ENCODE results near the gene CABLES1. TPM values are rescaled to one million over a fixed set of nuclear protein-coding genes. Genes with fewer than 3 reads are reported as not detected.
A peak's percentile ranks its signal among the peaks of the same experiment; 100 is the strongest.

The CABLES1 gene
- total RNA-seq, 8 experiments from 2014 or later = 0.56 to 4.6 (median 2.4) TPM

DNA sequence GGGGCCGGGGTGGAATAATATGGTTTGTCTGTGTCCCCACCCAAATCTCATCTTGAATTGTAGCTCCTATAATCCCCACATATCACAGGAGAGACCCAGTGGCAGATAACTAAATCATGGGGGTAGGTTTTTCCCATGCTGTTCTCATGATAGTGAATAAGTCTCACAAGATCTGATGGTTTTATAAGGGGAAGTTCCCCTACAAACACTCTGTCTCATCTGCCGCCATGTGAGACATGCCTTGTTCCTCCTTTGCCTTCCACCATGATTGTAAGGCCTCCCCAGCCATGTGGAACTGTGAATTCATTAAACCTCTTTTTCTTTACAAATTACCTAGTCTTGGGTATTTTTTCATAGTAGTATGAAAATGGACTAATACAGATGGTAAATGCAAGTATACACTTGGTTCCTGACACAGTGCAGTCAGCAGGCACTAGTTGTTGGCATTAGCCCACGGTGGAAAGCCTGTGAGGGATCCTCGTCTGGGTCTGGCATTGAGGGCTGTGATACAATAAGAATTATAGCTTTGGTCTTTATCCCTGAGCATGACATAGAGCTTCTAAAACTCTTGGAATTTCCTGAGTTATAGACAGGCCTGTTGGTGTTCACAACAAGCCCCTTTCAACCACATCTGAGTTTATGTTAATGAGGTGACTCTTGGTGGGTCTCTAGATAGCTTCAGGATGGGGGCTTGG is 135.8 kb downstream of the CABLES1 start:
- H3K4me1 ChIP-seq (replicated peaks in 1 of 2) = no peaks in the 10 kb centered on the region
- no peak for ATAC-seq (replicated peaks in 6 of 8)
- no peak overlapping the region for H3K27ac ChIP-seq
- 20 to 100% (median 100%) methylated on average over 1 to 4 of the region's 4 CpGs; no CpG with 5 or more reads in 3 of the 10 experiments for WGBS, 10 experiments
- in situ Hi-C loops (cut with MboI; ENCODE audit: low pct_unique_long_range_greater_than_20kb in 2 of 9, low sequenced_read_pairs in 9 of 9, unreplicated experiment in 9 of 9) = no loop called here
- H3K4me3 ChIP-seq = no peak overlapping the region

DNA sequence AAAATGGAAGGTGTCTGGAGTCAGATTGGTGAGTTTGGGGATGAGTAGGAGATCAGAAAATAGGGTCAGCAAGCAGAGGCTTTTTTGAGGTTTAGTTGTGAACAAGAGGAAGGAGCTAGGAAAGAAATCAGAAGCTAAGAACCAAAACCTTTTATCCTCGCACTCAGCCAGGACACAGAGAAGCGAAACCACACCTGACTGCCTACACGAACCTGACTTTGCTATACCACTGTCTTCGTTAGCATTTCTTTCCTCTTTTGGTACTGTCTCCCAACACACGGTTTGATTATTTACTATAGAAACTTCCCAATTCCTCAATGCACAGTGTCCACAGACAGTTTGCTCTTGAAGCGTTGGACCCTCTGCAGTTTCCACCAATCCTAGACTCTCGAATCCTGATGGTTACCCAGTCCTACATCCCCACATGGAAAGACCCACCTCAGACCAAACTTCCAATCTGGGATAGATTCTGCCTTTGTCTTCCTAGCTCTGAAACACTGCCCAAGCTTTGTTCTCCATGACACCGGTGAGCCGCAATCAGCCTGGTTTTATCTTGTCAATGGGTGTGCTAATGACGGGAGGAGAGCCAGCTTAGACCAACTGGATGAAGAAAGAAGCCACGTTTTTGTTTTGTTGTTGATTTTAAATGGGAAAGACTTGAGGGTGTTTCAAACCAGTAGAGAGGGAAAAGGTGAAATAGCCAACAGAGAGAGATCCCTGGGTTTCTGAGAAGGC is 137.4 kb downstream of the CABLES1 start:
- WGBS, 10 experiments = 66 to 87% (median 77%) methylated on average over 3 to 11 of the region's 11 CpGs
- in situ Hi-C loops (cut with MboI; ENCODE audit: low pct_unique_long_range_greater_than_20kb in 2 of 9, low sequenced_read_pairs in 9 of 9, unreplicated experiment in 9 of 9) = no loop called here
- Histone ChIP-seq H3K27ac (no peak overlapping the region), H3K4me3 (no peak overlapping the region), H3K4me1 (replicated peaks in 1 of 2) (no peaks in the 10 kb centered on the region)
- ATAC-seq (replicated peaks in 6 of 8) = no peak

DNA sequence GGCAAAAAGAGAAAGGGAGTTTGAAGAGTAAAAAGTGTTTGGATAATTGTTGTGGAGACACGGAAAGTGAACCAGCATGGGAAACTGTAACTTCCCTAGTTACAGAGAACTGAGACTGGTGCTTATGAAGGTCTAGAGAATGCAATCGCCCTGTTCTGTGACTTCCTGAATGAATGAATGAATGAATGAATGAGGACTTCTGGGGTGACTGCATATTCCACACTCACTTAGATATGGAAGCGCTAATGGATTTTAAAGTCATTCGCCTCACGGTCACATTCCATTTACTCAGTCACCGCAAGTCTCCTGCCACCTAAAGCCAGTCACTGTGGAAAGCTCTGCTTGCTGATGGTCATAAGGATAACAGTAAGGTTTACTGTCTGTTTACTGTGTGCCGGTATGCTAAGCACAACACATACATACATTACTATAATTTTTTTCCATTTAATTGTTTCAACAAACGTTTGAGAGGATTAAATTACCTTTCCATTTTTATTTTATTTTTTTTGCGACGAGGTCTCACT is 138.2 kb downstream of the CABLES1 start:
- 67 to 95% (median 86%) methylated on average over 1 to 10 of the region's 10 CpGs for WGBS, 10 experiments
- Histone ChIP-seq H3K4me3 (no peak overlapping the region), H3K27ac (no peak overlapping the region), H3K4me1 (replicated peaks in 1 of 2) (no peaks in the 10 kb centered on the region)
- ATAC-seq (replicated peaks in 6 of 8) = no peak
- in situ Hi-C loops (cut with MboI; ENCODE audit: low pct_unique_long_range_greater_than_20kb in 2 of 9, low sequenced_read_pairs in 9 of 9, unreplicated experiment in 9 of 9) = no loop called here

DNA sequence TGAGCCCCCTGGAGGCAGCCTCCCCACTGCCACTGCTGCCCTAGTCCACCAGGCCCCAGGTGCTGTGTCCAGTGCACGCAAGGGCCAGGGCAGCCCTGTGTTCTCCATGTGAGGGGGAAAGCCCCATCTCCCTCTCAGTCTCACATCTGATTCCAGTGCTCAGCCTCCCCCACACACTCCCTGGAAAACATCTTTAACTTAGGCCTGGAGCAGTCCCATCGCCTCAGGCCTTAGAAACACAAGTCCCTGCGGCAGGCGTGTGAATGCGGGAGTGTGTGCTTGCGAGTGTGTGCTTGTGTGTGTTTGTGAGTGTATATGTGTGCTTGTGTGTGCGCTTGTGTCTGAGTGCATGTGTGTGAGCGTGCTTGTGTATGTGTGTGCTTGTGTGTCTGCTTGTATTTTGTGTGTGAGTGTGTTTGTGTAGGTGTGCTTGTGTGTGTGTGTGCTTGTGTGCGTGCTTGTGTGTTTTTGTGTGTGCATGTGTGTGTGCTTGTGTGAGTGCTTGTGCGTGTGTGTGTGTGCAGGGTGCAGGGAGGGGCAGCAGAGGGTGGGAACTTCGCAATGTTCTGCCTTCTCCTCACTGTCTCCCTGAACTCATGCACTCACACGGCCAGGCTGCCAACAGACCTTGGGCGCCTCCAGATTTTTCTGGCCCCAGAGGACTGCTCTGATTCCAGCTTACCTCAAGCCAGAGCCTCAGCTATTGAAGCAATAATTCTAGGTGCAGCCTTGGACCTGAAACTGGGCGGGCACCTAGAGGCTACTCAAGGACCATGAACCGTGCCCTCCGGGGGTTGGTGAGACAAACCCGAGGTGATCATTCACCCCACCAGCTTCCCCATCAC is 139.6 kb downstream of the CABLES1 start:
- in situ Hi-C loops (cut with MboI; ENCODE audit: low pct_unique_long_range_greater_than_20kb in 2 of 9, low sequenced_read_pairs in 9 of 9, unreplicated experiment in 9 of 9) = no loop called here
- no peak for ATAC-seq (replicated peaks in 6 of 8)
- Histone ChIP-seq H3K4me3 (no peak overlapping the region), H3K27ac (no peak overlapping the region), H3K4me1 (replicated peaks in 1 of 2) (no peaks in the 10 kb centered on the region)
- 80 to 100% (median 90%) methylated on average over 1 to 4 of the region's 17 CpGs; no CpG with 5 or more reads in 6 of the 10 experiments for WGBS, 10 experiments

DNA sequence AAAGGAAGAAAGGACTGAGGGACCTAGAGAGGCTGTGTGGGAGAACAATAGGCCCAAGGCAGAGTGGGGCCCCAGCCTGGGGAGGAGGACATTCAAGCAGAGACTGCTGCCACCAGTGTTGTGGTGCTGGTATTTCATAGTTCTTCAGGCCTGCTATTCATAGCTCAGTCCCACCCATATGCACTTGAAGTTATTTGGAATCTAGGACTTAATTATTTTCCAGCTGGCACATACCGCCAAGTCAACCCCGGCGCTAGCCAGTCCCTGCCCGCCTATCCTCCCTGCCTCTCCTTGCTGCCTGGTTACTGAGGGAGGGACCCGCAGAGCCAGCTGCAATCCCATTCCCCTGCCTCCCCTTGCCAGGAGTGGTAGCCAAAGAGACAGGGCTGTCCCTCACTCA is 141.2 kb downstream of the CABLES1 start:
- Histone ChIP-seq H3K4me1 (replicated peaks in 1 of 2) (no peaks in the 10 kb centered on the region), H3K4me3 (no peak overlapping the region), H3K27ac (no peak overlapping the region)
- 0 to 100% (median 26%) methylated on average over 1 to 4 of the region's 5 CpGs; no CpG with 5 or more reads in 6 of the 10 experiments for WGBS, 10 experiments
- ATAC-seq (replicated peaks in 6 of 8) = peak in 7 of 8 experiments; percentile 41 to 92 (median 68)
- in situ Hi-C loops (cut with MboI; ENCODE audit: low pct_unique_long_range_greater_than_20kb in 2 of 9, low sequenced_read_pairs in 9 of 9, unreplicated experiment in 9 of 9) = no loop called here

DNA sequence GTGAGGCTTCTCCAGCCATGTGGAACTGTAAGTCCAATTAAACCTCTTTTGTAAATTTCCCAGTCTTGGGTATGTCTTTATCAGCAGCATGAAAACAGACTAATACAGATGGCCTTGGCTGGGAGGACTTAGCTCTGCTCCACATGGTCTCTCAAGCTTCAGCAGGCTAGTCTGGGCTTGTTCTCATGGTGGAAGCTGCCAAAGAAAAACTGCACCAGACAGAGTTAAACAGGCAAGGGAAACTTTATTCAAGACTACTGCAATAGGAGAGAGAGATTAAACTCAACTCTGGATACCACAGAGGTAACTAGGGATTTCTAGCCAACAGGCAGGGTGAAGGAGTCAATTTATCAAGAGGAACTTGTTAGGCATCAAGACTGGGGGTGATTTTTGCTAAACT is 142.1 kb downstream of the CABLES1 start:
- H3K4me1 ChIP-seq (replicated peaks in 1 of 2) = peaks cover 0 to 3% of the 10 kb centered on the region in 2 donors
- in situ Hi-C loops (cut with MboI; ENCODE audit: low pct_unique_long_range_greater_than_20kb in 2 of 9, low sequenced_read_pairs in 9 of 9, unreplicated experiment in 9 of 9) = no loop called here
- H3K4me3 ChIP-seq = no peak overlapping the region
- no peak overlapping the region for H3K27ac ChIP-seq
- peak in 1 of 8 experiments; percentile 18 for ATAC-seq (replicated peaks in 6 of 8)

DNA sequence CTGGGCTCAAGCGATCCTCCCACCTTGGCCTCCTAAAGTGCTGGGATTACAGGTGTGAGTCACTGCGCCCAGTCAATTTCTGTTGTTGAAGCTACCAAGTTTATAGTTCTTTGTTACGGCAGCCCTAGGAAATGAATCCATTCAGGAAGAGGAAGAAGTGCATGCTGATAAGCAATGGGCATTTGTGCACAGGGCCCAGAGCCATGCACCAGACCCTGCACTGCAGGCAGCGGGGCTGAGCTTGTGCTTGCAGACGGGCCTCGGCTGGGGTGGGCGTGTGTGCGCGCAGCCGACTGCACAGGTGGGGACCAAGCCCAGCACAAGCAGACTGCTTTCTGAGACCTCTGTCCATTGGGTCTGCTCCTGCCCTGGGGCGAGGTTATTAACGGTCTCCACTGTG is 144.6 kb downstream of the CABLES1 start:
- no peak for ATAC-seq (replicated peaks in 6 of 8)
- Histone ChIP-seq H3K4me3 (no peak overlapping the region), H3K4me1 (replicated peaks in 1 of 2) (peaks cover 3 to 4% of the 10 kb centered on the region in 2 donors), H3K27ac (no peak overlapping the region)
- 83 to 100% (median 100%) methylated on average over 1 to 3 of the region's 12 CpGs; no CpG with 5 or more reads in 6 of the 10 experiments for WGBS, 10 experiments
- in situ Hi-C loops (cut with MboI; ENCODE audit: low pct_unique_long_range_greater_than_20kb in 2 of 9, low sequenced_read_pairs in 9 of 9, unreplicated experiment in 9 of 9) = no loop called here

DNA sequence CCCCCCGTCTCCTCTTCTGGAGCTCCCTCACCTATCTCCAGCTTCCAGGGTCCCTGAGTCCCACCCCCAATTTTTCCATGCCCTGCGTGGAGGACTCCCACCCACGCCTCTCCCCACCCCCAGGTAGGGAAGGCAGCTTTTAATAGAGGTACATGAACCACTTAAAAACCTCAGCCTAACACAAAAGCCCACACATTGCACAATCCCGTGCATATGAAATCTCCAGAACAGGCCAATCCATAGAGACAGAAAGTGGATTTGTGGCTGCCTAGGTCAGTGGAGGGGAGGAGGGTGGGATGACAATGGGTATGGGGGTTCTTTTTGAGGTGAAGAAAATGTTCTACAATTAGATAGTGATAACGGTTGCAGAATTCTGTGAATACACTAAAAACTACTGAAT is 145.6 kb downstream of the CABLES1 start:
- WGBS, 10 experiments = 80 to 100% (median 100%) methylated on average over 1 of the region's 5 CpGs; no CpG with 5 or more reads in 4 of the 10 experiments
- H3K4me1 ChIP-seq (replicated peaks in 1 of 2) = peaks cover 3 to 4% of the 10 kb centered on the region in 2 donors
- H3K4me3 ChIP-seq = no peak overlapping the region
- ATAC-seq (replicated peaks in 6 of 8) = no peak
- no peak overlapping the region for H3K27ac ChIP-seq
- in situ Hi-C loops (cut with MboI; ENCODE audit: low pct_unique_long_range_greater_than_20kb in 2 of 9, low sequenced_read_pairs in 9 of 9, unreplicated experiment in 9 of 9) = no loop called here

DNA sequence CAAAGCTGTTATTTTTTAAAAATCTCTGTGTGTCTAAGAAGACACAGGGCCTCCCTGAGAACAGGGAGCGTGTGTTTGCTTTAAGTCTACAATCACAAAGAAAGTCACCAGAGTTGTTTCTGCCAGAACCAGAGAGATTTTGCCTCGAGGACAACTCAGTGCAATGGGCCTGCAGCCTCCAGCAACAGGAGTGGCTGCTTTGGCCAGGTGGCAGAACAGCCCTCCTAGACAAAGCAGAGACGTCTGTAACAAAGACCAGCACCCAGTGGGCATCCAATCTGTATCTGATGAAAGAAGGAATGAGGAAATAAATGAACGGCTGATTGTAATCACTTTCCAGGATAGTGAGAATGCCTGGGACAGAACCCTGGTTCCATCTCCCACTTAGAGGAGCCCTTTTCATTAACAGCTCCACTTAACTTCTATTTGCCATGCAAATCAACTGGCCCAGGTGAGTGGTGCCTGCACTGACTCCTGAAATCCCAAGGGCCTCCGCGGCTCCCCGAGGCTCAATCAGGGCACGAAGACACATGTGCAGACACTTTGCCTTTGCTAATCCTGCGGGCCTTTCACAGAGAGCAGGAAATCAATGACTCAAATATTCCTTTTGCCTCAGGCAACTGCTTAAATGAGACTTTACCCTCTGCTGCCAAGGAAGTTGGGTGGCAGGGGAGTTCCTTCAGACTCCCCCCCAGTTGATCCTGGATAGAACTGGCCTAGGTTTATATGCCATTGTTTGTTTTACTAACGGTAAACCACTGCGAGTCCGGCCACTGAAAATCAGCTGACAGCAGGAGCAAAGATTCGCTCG is 146.5 kb downstream of the CABLES1 start:
- Histone ChIP-seq H3K4me1 (replicated peaks in 1 of 2) (peaks cover 3 to 4% of the 10 kb centered on the region in 2 donors), H3K4me3 (no peak overlapping the region), H3K27ac (no peak overlapping the region)
- 0 to 94% (median 73%) methylated on average over 1 to 7 of the region's 14 CpGs; no CpG with 5 or more reads in 4 of the 10 experiments for WGBS, 10 experiments
- in situ Hi-C loops (cut with MboI; ENCODE audit: low pct_unique_long_range_greater_than_20kb in 2 of 9, low sequenced_read_pairs in 9 of 9, unreplicated experiment in 9 of 9) = no loop called here
- peak in 2 of 8 experiments; percentile 62 to 89 for ATAC-seq (replicated peaks in 6 of 8)

DNA sequence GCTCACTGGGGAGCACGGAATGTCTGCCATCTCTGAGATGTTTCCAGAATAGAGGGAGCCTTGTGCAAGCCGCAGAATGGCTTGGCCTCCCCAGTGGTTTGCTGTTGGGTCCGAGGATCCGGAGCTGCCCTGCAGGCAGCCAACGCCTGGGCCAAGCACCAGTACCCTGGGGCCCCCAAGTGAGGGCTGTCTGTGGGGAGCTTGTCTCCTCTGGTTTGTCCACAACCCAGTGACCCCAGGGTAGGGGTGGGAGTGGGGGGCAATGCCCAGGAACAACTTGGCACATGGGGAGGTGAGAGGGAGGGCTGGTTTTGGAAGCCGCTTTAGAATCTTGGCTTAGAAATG is 147.1 kb downstream of the CABLES1 start:
- no peak overlapping the region for H3K27ac ChIP-seq
- no peak overlapping the region for H3K4me3 ChIP-seq
- in situ Hi-C loops (cut with MboI; ENCODE audit: low pct_unique_long_range_greater_than_20kb in 2 of 9, low sequenced_read_pairs in 9 of 9, unreplicated experiment in 9 of 9) = no loop called here
- peaks cover 3 to 4% of the 10 kb centered on the region in 2 donors for H3K4me1 ChIP-seq (replicated peaks in 1 of 2)
- 0 to 100% (median 86%) methylated on average over 1 of the region's 6 CpGs; no CpG with 5 or more reads in 7 of the 10 experiments for WGBS, 10 experiments
- ATAC-seq (replicated peaks in 6 of 8) = no peak

DNA sequence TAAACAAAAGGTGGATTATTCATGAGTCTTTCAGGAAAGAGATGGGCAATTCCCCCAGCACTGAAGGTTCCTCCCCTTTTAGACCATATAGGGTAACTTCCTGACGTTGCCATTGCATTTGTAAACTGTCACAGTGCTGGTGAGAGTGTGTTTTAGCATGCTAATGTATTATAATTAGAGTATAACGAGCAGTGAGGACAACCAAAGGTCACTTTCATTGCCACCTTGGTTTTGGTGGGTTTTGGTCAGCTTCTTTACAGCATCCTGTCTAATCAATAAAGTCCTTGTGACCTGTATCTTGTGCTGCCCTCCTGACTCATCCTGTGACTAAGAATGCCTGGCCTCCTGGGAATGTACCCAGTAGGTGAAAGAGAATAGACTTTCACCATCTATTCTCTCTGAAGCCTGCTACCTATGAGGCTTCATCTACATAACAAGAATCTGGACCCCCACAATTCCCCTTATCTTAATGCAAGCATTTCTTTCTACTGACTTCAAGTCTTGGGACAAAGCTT is 148.7 kb downstream of the CABLES1 start:
- Histone ChIP-seq H3K27ac (no peak overlapping the region), H3K4me3 (no peak overlapping the region), H3K4me1 (replicated peaks in 1 of 2) (peaks cover 3 to 4% of the 10 kb centered on the region in 2 donors)
- in situ Hi-C loops (cut with MboI; ENCODE audit: low pct_unique_long_range_greater_than_20kb in 2 of 9, low sequenced_read_pairs in 9 of 9, unreplicated experiment in 9 of 9) = no loop called here
- peak in 7 of 8 experiments; percentile 47 to 72 (median 67) for ATAC-seq (replicated peaks in 6 of 8)
- WGBS, 10 experiments = 0 to 57% (median 15%) methylated on average over 1 to 2 of the region's 2 CpGs; no CpG with 5 or more reads in 2 of the 10 experiments

DNA sequence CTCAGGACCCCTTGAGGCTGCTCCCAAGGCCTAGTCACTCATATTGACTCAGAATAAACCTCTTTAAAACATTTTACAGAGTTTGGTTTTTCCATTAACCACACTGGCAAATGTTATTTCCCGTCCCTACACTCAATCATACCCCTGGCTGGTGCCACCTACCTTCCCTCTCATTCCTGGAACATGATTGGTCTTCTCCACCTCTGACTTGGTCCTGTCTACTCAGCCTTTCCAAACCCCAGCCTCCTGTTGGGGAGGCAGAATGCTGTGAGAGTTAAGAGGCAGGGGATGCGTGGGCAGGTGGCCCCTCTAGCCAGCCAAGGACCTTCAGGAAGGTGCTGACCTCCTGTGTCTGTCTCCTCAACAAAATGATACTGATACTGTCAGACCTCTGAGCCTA is 149.3 kb downstream of the CABLES1 start:
- no peak overlapping the region for H3K27ac ChIP-seq
- WGBS, 10 experiments = 71 to 100% (median 98%) methylated on average over 1 to 2 of the region's 2 CpGs; no CpG with 5 or more reads in 4 of the 10 experiments
- peaks cover 3 to 4% of the 10 kb centered on the region in 2 donors for H3K4me1 ChIP-seq (replicated peaks in 1 of 2)
- in situ Hi-C loops (cut with MboI; ENCODE audit: low pct_unique_long_range_greater_than_20kb in 2 of 9, low sequenced_read_pairs in 9 of 9, unreplicated experiment in 9 of 9) = no loop called here
- no peak for ATAC-seq (replicated peaks in 6 of 8)
- H3K4me3 ChIP-seq = no peak overlapping the region

Data from motor neuron (in vitro differentiated cells).